ENCODE results near the gene STAT2. TPM values are rescaled to one million over a fixed set of nuclear protein-coding genes. Genes with fewer than 3 reads are reported as not detected.
A peak's percentile ranks its signal among the peaks of the same experiment; 100 is the strongest.

The STAT2 gene
- total and polyA plus RNA-seq, 2 of the 13 experiments (the other 11 are each of a cell fraction or from before 2014, with no cell fraction given) = 43.5 to 84.6 TPM

DNA sequence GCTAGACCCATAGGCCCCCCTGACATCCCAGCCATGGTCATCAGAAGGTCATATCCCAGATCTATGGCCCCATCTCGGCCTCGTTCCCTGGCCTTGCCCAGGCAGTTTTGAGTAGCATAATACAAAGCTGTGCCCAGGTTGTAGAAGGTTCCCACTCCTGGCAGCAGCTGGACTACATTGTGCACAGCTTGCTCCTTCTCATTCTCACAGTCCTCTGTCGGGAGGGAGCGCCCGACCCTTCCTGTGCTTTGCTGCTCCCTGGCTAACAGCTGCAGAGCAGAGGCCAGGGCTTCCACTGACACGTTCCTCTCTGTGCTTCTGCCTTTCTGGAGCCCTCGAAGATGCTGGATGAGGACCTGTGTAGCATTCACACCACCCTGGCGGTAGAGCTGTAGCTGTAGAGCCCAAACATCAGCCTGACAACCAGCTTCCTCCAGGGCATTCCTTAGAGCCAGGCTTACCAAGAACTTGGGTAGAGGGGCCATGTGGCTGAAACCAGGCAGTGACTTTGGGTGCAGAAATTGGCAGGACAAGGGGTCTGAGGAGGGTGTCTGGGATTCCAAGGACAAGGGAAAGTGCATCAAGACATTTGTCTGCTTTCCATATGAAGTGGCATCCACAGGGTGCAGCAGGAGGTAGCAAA, 1.7 kb upstream of the STAT2 start (continued):
- TF ChIP-seq ZNF724P (CRISPR knock-in tag; IDR thresholded peaks at IDR 0.05; ENCODE audit: borderline replicate concordance) (no peak), ZFX (CRISPR knock-in tag; IDR thresholded peaks at IDR 0.05; ENCODE audit: low read depth) (peak; percentile 59), EP300 (IDR thresholded peaks at IDR 0.05; ENCODE audit: low read depth in 2 of 2, low read length in 2 of 2) (no peak), EP300 (CRISPR knock-in tag; IDR thresholded peaks at IDR 0.05; ENCODE audit: borderline replicate concordance) (0 out of 2 replicates have a peak, but pooled peaks have one; percentile 13), MIXL1 (CRISPR knock-in tag; IDR thresholded peaks at IDR 0.05) (no peak), NCOA1 (CRISPR knock-in tag; IDR thresholded peaks at IDR 0.05) (no peak), ELF4 (CRISPR knock-in tag; IDR thresholded peaks at IDR 0.05; ENCODE audit: borderline replicate concordance) (no peak), SMC3 (IDR thresholded peaks at IDR 0.05; ENCODE audit: low read length) (no peak), TAF1 (CRISPR knock-in tag; IDR thresholded peaks at IDR 0.05) (0 out of 2 replicates have a peak, but pooled peaks have one; percentile 13), ZNF747 (CRISPR knock-in tag; IDR thresholded peaks at IDR 0.05; ENCODE audit: borderline replicate concordance) (no peak), NR2F1 (CRISPR knock-in tag; IDR thresholded peaks at IDR 0.05) (no peak), ZNF841 (CRISPR knock-in tag; IDR thresholded peaks at IDR 0.05; ENCODE audit: borderline replicate concordance) (no peak), POLR2A (IDR thresholded peaks at IDR 0.05; ENCODE audit: insufficient read depth in 1 of 2, low read depth in 2 of 2, low read length in 2 of 2) (0 out of 4 replicates have a peak, but pooled peaks of 1 of the 2 experiments have one; percentile 29), ZNF292 (CRISPR knock-in tag; IDR thresholded peaks at IDR 0.05; ENCODE audit: borderline replicate concordance, low read depth) (no peak; the same call in 1 of the 2 replicates), KAT7 (CRISPR knock-in tag; IDR thresholded peaks at IDR 0.05; ENCODE audit: borderline replicate concordance) (peak; percentile 2; the same call in 1 of the 2 replicates), ZMYM4 (CRISPR knock-in tag; IDR thresholded peaks at IDR 0.05) (peak; percentile 14; the same call in 1 of the 2 replicates), STAG1 (CRISPR knock-in tag; IDR thresholded peaks at IDR 0.05) (peak; percentile 36), IKZF4 (CRISPR knock-in tag; IDR thresholded peaks at IDR 0.05; ENCODE audit: borderline replicate concordance, low read depth, not compliant biosample characterization) (no peak), ZC3H4 (CRISPR knock-in tag; IDR thresholded peaks at IDR 0.05; ENCODE audit: borderline replicate concordance) (no peak)
- TF ChIP-seq, protein P1, sequence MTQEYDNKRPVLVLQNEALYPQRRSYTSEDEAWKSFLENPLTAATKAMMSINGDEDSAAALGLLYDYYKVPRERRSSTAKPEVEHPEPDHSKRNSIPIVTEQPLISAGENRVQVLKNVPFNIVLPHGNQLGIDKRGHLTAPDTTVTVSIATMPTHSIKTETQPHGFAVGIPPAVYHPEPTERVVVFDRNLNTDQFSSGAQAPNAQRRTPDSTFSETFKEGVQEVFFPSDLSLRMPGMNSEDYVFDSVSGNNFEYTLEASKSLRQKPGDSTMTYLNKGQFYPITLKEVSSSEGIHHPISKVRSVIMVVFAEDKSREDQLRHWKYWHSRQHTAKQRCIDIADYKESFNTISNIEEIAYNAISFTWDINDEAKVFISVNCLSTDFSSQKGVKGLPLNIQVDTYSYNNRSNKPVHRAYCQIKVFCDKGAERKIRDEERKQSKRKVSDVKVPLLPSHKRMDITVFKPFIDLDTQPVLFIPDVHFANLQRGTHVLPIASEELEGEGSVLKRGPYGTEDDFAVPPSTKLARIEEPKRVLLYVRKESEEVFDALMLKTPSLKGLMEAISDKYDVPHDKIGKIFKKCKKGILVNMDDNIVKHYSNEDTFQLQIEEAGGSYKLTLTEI (CRISPR knock-in tag; conservative IDR thresholded peaks at IDR 0.05) = no peak
- TF ChIP-seq, protein P2, sequence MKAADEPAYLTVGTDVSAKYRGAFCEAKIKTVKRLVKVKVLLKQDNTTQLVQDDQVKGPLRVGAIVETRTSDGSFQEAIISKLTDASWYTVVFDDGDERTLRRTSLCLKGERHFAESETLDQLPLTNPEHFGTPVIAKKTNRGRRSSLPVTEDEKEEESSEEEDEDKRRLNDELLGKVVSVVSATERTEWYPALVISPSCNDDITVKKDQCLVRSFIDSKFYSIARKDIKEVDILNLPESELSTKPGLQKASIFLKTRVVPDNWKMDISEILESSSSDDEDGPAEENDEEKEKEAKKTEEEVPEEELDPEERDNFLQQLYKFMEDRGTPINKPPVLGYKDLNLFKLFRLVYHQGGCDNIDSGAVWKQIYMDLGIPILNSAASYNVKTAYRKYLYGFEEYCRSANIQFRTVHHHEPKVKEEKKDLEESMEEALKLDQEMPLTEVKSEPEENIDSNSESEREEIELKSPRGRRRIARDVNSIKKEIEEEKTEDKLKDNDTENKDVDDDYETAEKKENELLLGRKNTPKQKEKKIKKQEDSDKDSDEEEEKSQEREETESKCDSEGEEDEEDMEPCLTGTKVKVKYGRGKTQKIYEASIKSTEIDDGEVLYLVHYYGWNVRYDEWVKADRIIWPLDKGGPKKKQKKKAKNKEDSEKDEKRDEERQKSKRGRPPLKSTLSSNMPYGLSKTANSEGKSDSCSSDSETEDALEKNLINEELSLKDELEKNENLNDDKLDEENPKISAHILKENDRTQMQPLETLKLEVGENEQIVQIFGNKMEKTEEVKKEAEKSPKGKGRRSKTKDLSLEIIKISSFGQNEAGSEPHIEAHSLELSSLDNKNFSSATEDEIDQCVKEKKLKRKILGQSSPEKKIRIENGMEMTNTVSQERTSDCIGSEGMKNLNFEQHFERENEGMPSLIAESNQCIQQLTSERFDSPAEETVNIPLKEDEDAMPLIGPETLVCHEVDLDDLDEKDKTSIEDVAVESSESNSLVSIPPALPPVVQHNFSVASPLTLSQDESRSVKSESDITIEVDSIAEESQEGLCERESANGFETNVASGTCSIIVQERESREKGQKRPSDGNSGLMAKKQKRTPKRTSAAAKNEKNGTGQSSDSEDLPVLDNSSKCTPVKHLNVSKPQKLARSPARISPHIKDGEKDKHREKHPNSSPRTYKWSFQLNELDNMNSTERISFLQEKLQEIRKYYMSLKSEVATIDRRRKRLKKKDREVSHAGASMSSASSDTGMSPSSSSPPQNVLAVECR (CRISPR knock-in tag; IDR thresholded peaks at IDR 0.05; ENCODE audit: borderline replicate concordance) = 0 out of 2 replicates have a peak, but pooled peaks have one; percentile 16
- TF ChIP-seq, protein P3, sequence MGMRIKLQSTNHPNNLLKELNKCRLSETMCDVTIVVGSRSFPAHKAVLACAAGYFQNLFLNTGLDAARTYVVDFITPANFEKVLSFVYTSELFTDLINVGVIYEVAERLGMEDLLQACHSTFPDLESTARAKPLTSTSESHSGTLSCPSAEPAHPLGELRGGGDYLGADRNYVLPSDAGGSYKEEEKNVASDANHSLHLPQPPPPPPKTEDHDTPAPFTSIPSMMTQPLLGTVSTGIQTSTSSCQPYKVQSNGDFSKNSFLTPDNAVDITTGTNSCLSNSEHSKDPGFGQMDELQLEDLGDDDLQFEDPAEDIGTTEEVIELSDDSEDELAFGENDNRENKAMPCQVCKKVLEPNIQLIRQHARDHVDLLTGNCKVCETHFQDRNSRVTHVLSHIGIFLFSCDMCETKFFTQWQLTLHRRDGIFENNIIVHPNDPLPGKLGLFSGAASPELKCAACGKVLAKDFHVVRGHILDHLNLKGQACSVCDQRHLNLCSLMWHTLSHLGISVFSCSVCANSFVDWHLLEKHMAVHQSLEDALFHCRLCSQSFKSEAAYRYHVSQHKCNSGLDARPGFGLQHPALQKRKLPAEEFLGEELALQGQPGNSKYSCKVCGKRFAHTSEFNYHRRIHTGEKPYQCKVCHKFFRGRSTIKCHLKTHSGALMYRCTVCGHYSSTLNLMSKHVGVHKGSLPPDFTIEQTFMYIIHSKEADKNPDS (CRISPR knock-in tag; IDR thresholded peaks at IDR 0.05) = no peak; the same call in 1 of the 2 replicates
